SK-N-SH (cell line): ENCODE data around the gene KDM4C. TPM values are rescaled to one million over a fixed set of nuclear protein-coding genes. Genes with fewer than 3 reads are reported as not detected.
"Not testable (repeated sequence)": the region's sequence is repeated elsewhere in the genome, so short reads cannot be mapped to it uniquely, and the experiment has no call there.

Experiments
- CTCF ChIA-PET: fragments of 300-600, 350-600 bp; formaldehyde crosslinking; extraction: SDS; loops from one replicate; lab custom pipeline; 2021; lab: Yijun Ruan, JAX
- POLR2A ChIA-PET: fragments of 350-600 bp; sonication (Branson Sonifier 250); formaldehyde crosslinking; extraction: SDS; loops from one replicate; lab custom pipeline; 2020; ENCODE audit warnings: antibody characterized with exemption, inconsistent platforms; lab: Yijun Ruan, JAX
- DNase-seq: peaks from one replicate; pipeline ENCODE4 v3.0.0; 2012
- H2AFZ ChIP-seq: fragments of 200-600 bp; sonication (generic); 2 replicates; pipeline ENCODE4 v1.8.1; 2016; ENCODE audit warnings: antibody characterized with exemption, mild to moderate bottlenecking, low read depth
- H3F3A ChIP-seq: fragments of 200-600 bp; sonication (generic); replicated peaks from 2 replicates; pipeline ENCODE3; 2016; ENCODE audit warnings: antibody characterized with exemption, mild to moderate bottlenecking; ENCODE audit not compliant: insufficient read depth
- H3K27ac ChIP-seq, 2 experiments: fragments of 200-500 bp in 1 of 2; fragments of 200-600 bp in 1 of 2; sonication (Bioruptor generic) in 1 of 2; sonication (generic), shearing (Covaris generic) in 1 of 2; 2 replicates each; pipeline versions ENCODE4 v1.5.1 to v1.6.1; 2014 to 2016; ENCODE audit warnings: low read depth in 2 of 2, inconsistent platforms in 1 of 2, low read length in 1 of 2, mild to moderate bottlenecking in 1 of 2, mixed read lengths in 1 of 2
- H3K27me3 ChIP-seq: fragments of 200-600 bp; sonication (generic), shearing (Covaris generic); 2 replicates; pipeline ENCODE4 v1.6.1; 2016; ENCODE audit warnings: mixed run types; ENCODE audit not compliant: insufficient read depth
- H3K36me3 ChIP-seq, 2 experiments: fragments of 200-500 bp in 1 of 2; fragments of 200-600 bp in 1 of 2; sonication (Bioruptor generic) in 1 of 2; sonication (generic) in 1 of 2; replicated peaks in 1 of 2; 2 replicates each; pipeline versions ENCODE3 to v1.5.1; 2014 to 2016; ENCODE audit warnings: low read length in 1 of 2, mild to moderate bottlenecking in 1 of 2; ENCODE audit not compliant: insufficient read depth in 2 of 2, control insufficient read depth in 1 of 2
- H3K4me1 ChIP-seq, 2 experiments: fragments of 200-500 bp in 1 of 2; fragments of 200-600 bp in 1 of 2; sonication (Bioruptor generic) in 1 of 2; sonication (generic), shearing (Covaris generic) in 1 of 2; 2 replicates each; pipeline versions ENCODE4 v1.5.1 to v1.6.1; 2014 to 2016; ENCODE audit warnings: low read depth in 1 of 2, low read length in 1 of 2, mixed run types in 1 of 2; ENCODE audit not compliant: insufficient read depth in 2 of 2, control insufficient read depth in 1 of 2
- H3K4me2 ChIP-seq: fragments of 200-600 bp; sonication (generic), shearing (Covaris generic); 2 replicates; pipeline ENCODE4 v1.6.1; 2017; ENCODE audit warnings: mixed run types
- H3K4me3 ChIP-seq, 2 experiments: fragments of 200-500 bp in 1 of 2; fragments of 200-600 bp in 1 of 2; sonication (Bioruptor generic) in 1 of 2; sonication (generic), shearing (Covaris generic) in 1 of 2; 2 replicates each; pipeline versions ENCODE4 v1.5.1 to v1.8.1; 2014 to 2016; ENCODE audit warnings: low read depth in 2 of 2, inconsistent platforms in 1 of 2, low read length in 1 of 2, mild to moderate bottlenecking in 1 of 2, mixed read lengths in 1 of 2, moderate library complexity in 1 of 2
- H3K79me2 ChIP-seq: fragments of 200-600 bp; sonication (generic); 2 replicates; pipeline ENCODE4 v1.8.1; 2017; ENCODE audit warnings: mild to moderate bottlenecking; ENCODE audit not compliant: insufficient read depth
- H3K9ac ChIP-seq: fragments of 200-600 bp; sonication (generic); 2 replicates; pipeline ENCODE4 v1.6.1; 2017; ENCODE audit warnings: mixed run types
- H3K9me2 ChIP-seq: fragments of 200-600 bp; sonication (generic); 2 replicates; pipeline ENCODE4 v1.6.1; 2017; ENCODE audit warnings: mixed run types
- H3K9me3 ChIP-seq: fragments of 200-600 bp; sonication (generic); 2 replicates; pipeline ENCODE4 v1.6.1; 2017; ENCODE audit warnings: mixed run types, mild to moderate bottlenecking, moderate library complexity
- H4K20me1 ChIP-seq: fragments of 200-600 bp; sonication (generic); 2 replicates; pipeline ENCODE4 v1.6.1; 2017; ENCODE audit warnings: mild to moderate bottlenecking, mixed run types; ENCODE audit not compliant: insufficient read depth
- EZH2phosphoT487 ChIP-seq: fragments of 200-600 bp; sonication (generic); IDR thresholded peaks from 2 replicates; pipeline ENCODE4 v1.6.1; 2017; ENCODE audit warnings: low read depth, mixed run types, mild to moderate bottlenecking, antibody characterized with exemption, moderate library complexity, borderline replicate concordance
- FOSL2 ChIP-seq: IDR thresholded peaks from 2 replicates; pipeline ENCODE4 v1.4.0; 2012; ENCODE audit warnings: low read depth, mild to moderate bottlenecking, moderate library complexity, borderline replicate concordance
- FOXJ3 ChIP-seq: sonication (generic); formaldehyde crosslinking; IDR thresholded peaks from 2 replicates; pipeline ENCODE4 v1.5.1; 2020; ENCODE audit warnings: mild to moderate bottlenecking, missing genetic modification reagents
- GATA2 ChIP-seq: sonication (generic); formaldehyde crosslinking; IDR thresholded peaks from 2 replicates; pipeline ENCODE4 v1.5.0; 2020; ENCODE audit warnings: mild to moderate bottlenecking, missing genetic modification reagents
- IRF3 ChIP-seq: fragments of 150-350 bp; IDR thresholded peaks from 2 replicates; pipeline ENCODE4 v1.6.1; 2016; ENCODE audit warnings: mild to moderate bottlenecking, low read depth, low read length
- MEF2A ChIP-seq: IDR thresholded peaks from 2 replicates; pipeline ENCODE4 v1.4.0; 2012; ENCODE audit warnings: low read depth, borderline replicate concordance
- MXI1 ChIP-seq: IDR thresholded peaks from 2 replicates; pipeline ENCODE4 v1.6.1; 2012; ENCODE audit warnings: mild to moderate bottlenecking, low read depth, low read length, improper control_type of control experiment
- NFIC ChIP-seq: IDR thresholded peaks from 2 replicates; pipeline ENCODE4 v1.4.0; 2012; ENCODE audit warnings: borderline replicate concordance
- NRF1 ChIP-seq: IDR thresholded peaks from 2 replicates; pipeline ENCODE4 v1.6.1; 2012; ENCODE audit warnings: low read depth, mild to moderate bottlenecking, low read length
- REST ChIP-seq: IDR thresholded peaks from 2 replicates; pipeline ENCODE4 v1.6.1; 2012; ENCODE audit warnings: mild to moderate bottlenecking, low read depth, low read length, moderate library complexity
- RFX5 ChIP-seq: IDR thresholded peaks from 2 replicates; pipeline ENCODE4 v1.6.1; 2012; ENCODE audit warnings: mild to moderate bottlenecking, improper control_type of control experiment, low read length
- RXRA ChIP-seq: IDR thresholded peaks from 2 replicates; pipeline ENCODE4 v1.4.0; 2012; ENCODE audit warnings: low read depth, mild to moderate bottlenecking, borderline replicate concordance
- SMC3 ChIP-seq: IDR thresholded peaks from 2 replicates; pipeline ENCODE4 v1.6.1; 2012; ENCODE audit warnings: low read depth, low read length, improper control_type of control experiment
- TAF1 ChIP-seq: IDR thresholded peaks from 2 replicates; pipeline ENCODE4 v1.6.1; 2012; ENCODE audit warnings: low read depth, mild to moderate bottlenecking, low read length, moderate library complexity, borderline replicate concordance
- TCF12 ChIP-seq: IDR thresholded peaks from 2 replicates; pipeline ENCODE4 v1.4.0; 2012
- WGBS: methylation state at CpG from one replicate; pipeline ENCODE4 v1.1.6; 2017; ENCODE audit warnings: low lambda C conversion rate; 5-methylcytosine and 5-hydroxymethylcytosine counted together
- polyA plus RNA-seq, 3 experiments: library from polyadenylated mRNA; depleted of rRNA; stranded (reverse); fragments of >200 nt; gene quantifications; 2 replicates each; pipeline ENCODE4 v1.2.3, GENCODE V29; 2012
- TF ChIP-seq, protein P1 (sequence below): IDR thresholded peaks from 2 replicates; pipeline ENCODE4 v1.4.0; 2012; ENCODE audit warnings: low read depth
- TF ChIP-seq, protein P2 (sequence below): IDR thresholded peaks from 2 replicates; pipeline ENCODE4 v1.4.0; 2012; ENCODE audit warnings: low read depth, borderline replicate concordance
- TF ChIP-seq, protein P3 (sequence below): IDR thresholded peaks from 2 replicates; pipeline ENCODE4; 2012

Gene KDM4C
- polyA plus RNA-seq, 1 of the 3 experiments (the other 2 are of a cell fraction), result 9.4 TPM

DNA sequence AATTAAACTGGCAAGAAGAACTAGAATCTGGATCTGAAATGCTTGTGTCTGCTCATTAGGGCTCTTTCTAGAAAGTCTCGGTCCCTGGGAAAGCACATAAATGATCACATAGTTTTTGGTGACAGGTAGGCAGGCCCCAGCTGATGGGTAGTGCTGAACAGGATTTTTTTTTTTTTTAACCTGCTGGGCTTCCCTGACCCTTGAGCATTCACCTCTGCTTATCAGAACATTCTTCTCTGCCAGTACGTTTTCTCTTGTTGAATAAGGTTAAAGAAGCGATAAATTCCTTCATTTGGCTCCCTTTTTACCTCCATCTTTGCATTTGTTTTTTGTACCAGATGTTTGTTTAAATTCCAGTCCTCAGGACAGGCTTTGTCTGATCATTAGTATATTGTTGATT lies 8.8 kb downstream of the KDM4C start:
- Histone ChIP-seq H3K4me3 (no peak overlapping the region), H3K9me3 (no peaks in the 10 kb centered on the region), H3F3A (no peaks in the 10 kb centered on the region), H2AFZ (no peak overlapping the region), H3K9ac (no peak overlapping the region), H3K4me2 (no peak overlapping the region), H3K27ac (no peak overlapping the region), H3K9me2 (no peaks in the 10 kb centered on the region), H3K79me2 (peaks cover 73% of the 10 kb centered on the region), H3K36me3 (no peaks in the 10 kb centered on the region), H3K4me1 (peaks cover 0 to 8% of the 10 kb centered on the region in 2 experiments; a peak in 1 of 4 replicates), H4K20me1 (no peaks in the 10 kb centered on the region; the same call in 1 of the 2 replicates), H3K27me3 (no peaks in the 10 kb centered on the region)
- WGBS, result 82% methylated on average over 3 of the region's 3 CpGs
- no peak for TF ChIP-seq RXRA
- TF ChIP-seq TAF1, result no peak
- TF ChIP-seq, protein P1, sequence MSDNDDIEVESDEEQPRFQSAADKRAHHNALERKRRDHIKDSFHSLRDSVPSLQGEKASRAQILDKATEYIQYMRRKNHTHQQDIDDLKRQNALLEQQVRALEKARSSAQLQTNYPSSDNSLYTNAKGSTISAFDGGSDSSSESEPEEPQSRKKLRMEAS, result no peak
- TF ChIP-seq IRF3, result no peak
- no peak for TF ChIP-seq FOXJ3 (CRISPR knock-in tag)
- no peak for TF ChIP-seq EZH2phosphoT487
- no peak for TF ChIP-seq FOSL2
- TF ChIP-seq NRF1, result no peak
- no peak for TF ChIP-seq MXI1
- TF ChIP-seq MEF2A, result no peak
- TF ChIP-seq SMC3, result no peak
- no peak for TF ChIP-seq REST
- no peak for TF ChIP-seq TCF12
- TF ChIP-seq, protein P2, sequence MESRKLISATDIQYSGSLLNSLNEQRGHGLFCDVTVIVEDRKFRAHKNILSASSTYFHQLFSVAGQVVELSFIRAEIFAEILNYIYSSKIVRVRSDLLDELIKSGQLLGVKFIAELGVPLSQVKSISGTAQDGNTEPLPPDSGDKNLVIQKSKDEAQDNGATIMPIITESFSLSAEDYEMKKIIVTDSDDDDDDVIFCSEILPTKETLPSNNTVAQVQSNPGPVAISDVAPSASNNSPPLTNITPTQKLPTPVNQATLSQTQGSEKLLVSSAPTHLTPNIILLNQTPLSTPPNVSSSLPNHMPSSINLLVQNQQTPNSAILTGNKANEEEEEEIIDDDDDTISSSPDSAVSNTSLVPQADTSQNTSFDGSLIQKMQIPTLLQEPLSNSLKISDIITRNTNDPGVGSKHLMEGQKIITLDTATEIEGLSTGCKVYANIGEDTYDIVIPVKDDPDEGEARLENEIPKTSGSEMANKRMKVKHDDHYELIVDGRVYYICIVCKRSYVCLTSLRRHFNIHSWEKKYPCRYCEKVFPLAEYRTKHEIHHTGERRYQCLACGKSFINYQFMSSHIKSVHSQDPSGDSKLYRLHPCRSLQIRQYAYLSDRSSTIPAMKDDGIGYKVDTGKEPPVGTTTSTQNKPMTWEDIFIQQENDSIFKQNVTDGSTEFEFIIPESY, result no peak
- TF ChIP-seq, protein P3, sequence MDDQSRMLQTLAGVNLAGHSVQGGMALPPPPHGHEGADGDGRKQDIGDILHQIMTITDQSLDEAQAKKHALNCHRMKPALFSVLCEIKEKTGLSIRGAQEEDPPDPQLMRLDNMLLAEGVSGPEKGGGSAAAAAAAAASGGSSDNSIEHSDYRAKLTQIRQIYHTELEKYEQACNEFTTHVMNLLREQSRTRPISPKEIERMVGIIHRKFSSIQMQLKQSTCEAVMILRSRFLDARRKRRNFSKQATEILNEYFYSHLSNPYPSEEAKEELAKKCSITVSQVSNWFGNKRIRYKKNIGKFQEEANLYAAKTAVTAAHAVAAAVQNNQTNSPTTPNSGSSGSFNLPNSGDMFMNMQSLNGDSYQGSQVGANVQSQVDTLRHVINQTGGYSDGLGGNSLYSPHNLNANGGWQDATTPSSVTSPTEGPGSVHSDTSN, result no peak
- no peak for TF ChIP-seq GATA2 (CRISPR knock-in tag)
- TF ChIP-seq NFIC, result no peak
- no peak for TF ChIP-seq RFX5
- ChIA-PET POLR2A (no interaction called here), CTCF (no interaction called here)
- DNase-seq, result no peak

GRCh38 chr9:6768587-6768986 lies 10.8 kb downstream of the KDM4C start:
- H2AFZ ChIP-seq, H3F3A ChIP-seq, H3K9me3 ChIP-seq, H3K4me2 ChIP-seq, DNase-seq, POLR2A ChIA-PET, H3K9ac ChIP-seq, H3K36me3 ChIP-seq, H3K4me3 ChIP-seq, H3K27ac ChIP-seq, H3K4me1 ChIP-seq, H3K27me3 ChIP-seq, H4K20me1 ChIP-seq, H3K9me2 ChIP-seq, CTCF ChIA-PET: not testable (repeated sequence)
- peaks cover 67% of the 10 kb centered on the region for H3K79me2 ChIP-seq
- 92% methylated on average over 4 of the region's 4 CpGs for WGBS
